Fibroblast of upper back skin (primary cell): ENCODE data around the gene MYH11.
"Not testable (repeated sequence)": the region's sequence is repeated elsewhere in the genome, so short reads cannot be mapped to it uniquely, and the experiment has no call there.

ENCODE experiments used
- DNase-seq: peaks from one replicate; pipeline ENCODE4 v3.0.0-alpha.2; 2013

MYH11 gene

GRCh38 chr16:15658556-15658955 lies 198.3 kb downstream of the MYH11 start:
- no peak for DNase-seq

- DNase-seq: no peak
Observed at GRCh38 chr16:15658149-15658548, 198.7 kb downstream of the MYH11 start.

- not testable (repeated sequence) for DNase-seq
Observed at GRCh38 chr16:15655561-15655960, 201.3 kb downstream of the MYH11 start.

GRCh38 chr16:15654591-15654990 lies 202.2 kb downstream of the MYH11 start:
- DNase-seq: no peak

GRCh38 chr16:15653227-15653626 lies 203.6 kb downstream of the MYH11 start:
- peak; percentile 80 for DNase-seq
